HepG2 (cell line): ENCODE data around the gene JMJD7.

Experiments used
- ATF7 ChIP-seq, 2 experiments: fragments of 450-650 bp in 1 of 2; sonication (generic) in 1 of 2; formaldehyde crosslinking in 1 of 2; IDR thresholded peaks; 2 replicates each; pipeline versions ENCODE4 v1.4.0 to v1.6.1; 2016 to 2020; ENCODE audit warnings: antibody characterized with exemption in 1 of 2, mild to moderate bottlenecking in 1 of 2, missing genetic modification reagents in 1 of 2
- CTCF ChIP-seq: sonication (generic); formaldehyde crosslinking; IDR thresholded peaks from 2 replicates; pipeline ENCODE4 v1.5.0; 2020; ENCODE audit warnings: mild to moderate bottlenecking, missing genetic modification reagents, moderate library complexity
- FOXK1 ChIP-seq: sonication (generic); formaldehyde crosslinking; IDR thresholded peaks from 2 replicates; pipeline ENCODE4 v1.4.0; 2020; ENCODE audit warnings: low read depth, missing genetic modification reagents, borderline replicate concordance
- HDAC6 ChIP-seq: fragments of 200-600 bp; sonication (generic); IDR thresholded peaks from 2 replicates; pipeline ENCODE4 v1.7.0; 2017; ENCODE audit warnings: mild to moderate bottlenecking, antibody characterized with exemption, low read length, low read depth
- MTA3 ChIP-seq: sonication (generic); formaldehyde crosslinking; IDR thresholded peaks from 2 replicates; pipeline ENCODE4 v1.4.0; 2020; ENCODE audit warnings: missing genetic modification reagents
- POLR2A ChIP-seq, 2 experiments: IDR thresholded peaks; 2 replicates each; pipeline ENCODE4 v1.6.1; 2011; ENCODE audit warnings: low read depth in 2 of 2, low read length in 2 of 2, mild to moderate bottlenecking in 1 of 2, moderate library complexity in 1 of 2; ENCODE audit not compliant: insufficient read depth in 1 of 2
- PPARG ChIP-seq: conservative IDR thresholded peaks from 2 replicates; pipeline ENCODE4 v1.6.1; 2016; ENCODE audit warnings: missing biosample characterization, missing genetic modification reagents
- REST ChIP-seq, 2 experiments: IDR thresholded peaks; 2 replicates each; pipeline ENCODE4 v1.6.1; 2011 to 2012; ENCODE audit warnings: low read length in 2 of 2, borderline replicate concordance in 1 of 2, low read depth in 1 of 2, mild to moderate bottlenecking in 1 of 2, moderate library complexity in 1 of 2
- SMC3 ChIP-seq: IDR thresholded peaks from 2 replicates; pipeline ENCODE4 v1.6.1; 2011; ENCODE audit warnings: low read length, improper control_type of control experiment
- ZBTB1 ChIP-seq: sonication (generic); formaldehyde crosslinking; IDR thresholded peaks from 2 replicates; pipeline ENCODE4 v1.4.0; 2020; ENCODE audit warnings: missing genetic modification reagents, borderline replicate concordance
- ZBTB7B ChIP-seq: sonication (generic); formaldehyde crosslinking; IDR thresholded peaks from 2 replicates; pipeline ENCODE4 v1.4.0; 2020; ENCODE audit warnings: missing genetic modification reagents
- ZNF605 ChIP-seq: sonication (generic); formaldehyde crosslinking; IDR thresholded peaks from 2 replicates; pipeline ENCODE4 v1.8.0; 2022; ENCODE audit warnings: mild to moderate bottlenecking, missing genetic modification reagents
- ZNF687 ChIP-seq: sonication (generic); formaldehyde crosslinking; IDR thresholded peaks from 2 replicates; pipeline ENCODE4 v1.5.1; 2020; ENCODE audit warnings: mild to moderate bottlenecking, missing genetic modification reagents, moderate library complexity

- TF ChIP-seq CTCF (CRISPR knock-in tag): no peak
- TF ChIP-seq ZBTB7B: no peak
- TF ChIP-seq SMC3: no peak
- TF ChIP-seq ZNF687 (CRISPR knock-in tag): no peak
- no peak for TF ChIP-seq ZNF605 (CRISPR knock-in tag)
- TF ChIP-seq ZBTB1 (CRISPR knock-in tag): no peak
- no peak for TF ChIP-seq FOXK1 (CRISPR knock-in tag)
- no peak for TF ChIP-seq ATF7 (IDR thresholded peaks at IDR 0.05)
- TF ChIP-seq ATF7 (CRISPR knock-in tag; IDR thresholded peaks at IDR 0.05): no peak
- TF ChIP-seq REST (IDR thresholded peaks at IDR 0.05; ENCODE audit: borderline replicate concordance in 1 of 2, low read depth in 1 of 2, low read length in 2 of 2): no peak
- no peak for TF ChIP-seq MTA3 (CRISPR knock-in tag)
- TF ChIP-seq HDAC6: no peak
- TF ChIP-seq POLR2A (IDR thresholded peaks at IDR 0.05; ENCODE audit: insufficient read depth in 1 of 2, low read depth in 2 of 2, low read length in 2 of 2): no peak
- TF ChIP-seq PPARG (CRISPR knock-in tag): no peak
These were observed 23.5 kb upstream of the JMJD7 start for GRCh38 chr15:41804361-41804760.
